ENCODE measurements around the gene AGMO.

DNA sequence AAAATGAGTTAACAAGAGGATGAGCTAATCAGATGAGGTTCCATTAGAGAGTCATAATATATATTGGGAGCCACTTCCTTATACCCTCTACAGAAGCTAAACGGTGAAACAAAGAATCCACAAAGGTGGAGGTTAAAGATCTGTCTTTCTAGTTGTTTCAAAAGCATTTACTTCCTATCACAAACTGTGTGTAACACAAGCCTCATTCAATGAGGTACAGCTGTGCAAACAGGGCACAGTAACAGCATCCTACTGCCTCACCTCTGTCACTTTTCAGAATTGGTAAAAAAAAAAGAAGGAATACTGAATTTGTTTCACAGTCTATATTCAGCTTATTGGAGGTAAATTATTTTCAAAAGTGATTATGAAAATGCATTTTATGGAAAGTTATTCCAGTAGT lies 128.7 kb downstream of the AGMO start:
- TF ChIP-seq GABPA (IDR thresholded peaks at IDR 0.05 in 1 of 2, conservative IDR thresholded peaks at IDR 0.05 in 1 of 2), result no peak
- TF ChIP-seq JUND (IDR thresholded peaks at IDR 0.05), result no peak
- TF ChIP-seq SP1 (IDR thresholded peaks at IDR 0.05), result no peak
- TF ChIP-seq, protein P1, sequence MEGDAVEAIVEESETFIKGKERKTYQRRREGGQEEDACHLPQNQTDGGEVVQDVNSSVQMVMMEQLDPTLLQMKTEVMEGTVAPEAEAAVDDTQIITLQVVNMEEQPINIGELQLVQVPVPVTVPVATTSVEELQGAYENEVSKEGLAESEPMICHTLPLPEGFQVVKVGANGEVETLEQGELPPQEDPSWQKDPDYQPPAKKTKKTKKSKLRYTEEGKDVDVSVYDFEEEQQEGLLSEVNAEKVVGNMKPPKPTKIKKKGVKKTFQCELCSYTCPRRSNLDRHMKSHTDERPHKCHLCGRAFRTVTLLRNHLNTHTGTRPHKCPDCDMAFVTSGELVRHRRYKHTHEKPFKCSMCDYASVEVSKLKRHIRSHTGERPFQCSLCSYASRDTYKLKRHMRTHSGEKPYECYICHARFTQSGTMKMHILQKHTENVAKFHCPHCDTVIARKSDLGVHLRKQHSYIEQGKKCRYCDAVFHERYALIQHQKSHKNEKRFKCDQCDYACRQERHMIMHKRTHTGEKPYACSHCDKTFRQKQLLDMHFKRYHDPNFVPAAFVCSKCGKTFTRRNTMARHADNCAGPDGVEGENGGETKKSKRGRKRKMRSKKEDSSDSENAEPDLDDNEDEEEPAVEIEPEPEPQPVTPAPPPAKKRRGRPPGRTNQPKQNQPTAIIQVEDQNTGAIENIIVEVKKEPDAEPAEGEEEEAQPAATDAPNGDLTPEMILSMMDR (IDR thresholded peaks at IDR 0.05; ENCODE audit: low read depth, low read length, missing input control), result no peak
- TF ChIP-seq, protein P2, sequence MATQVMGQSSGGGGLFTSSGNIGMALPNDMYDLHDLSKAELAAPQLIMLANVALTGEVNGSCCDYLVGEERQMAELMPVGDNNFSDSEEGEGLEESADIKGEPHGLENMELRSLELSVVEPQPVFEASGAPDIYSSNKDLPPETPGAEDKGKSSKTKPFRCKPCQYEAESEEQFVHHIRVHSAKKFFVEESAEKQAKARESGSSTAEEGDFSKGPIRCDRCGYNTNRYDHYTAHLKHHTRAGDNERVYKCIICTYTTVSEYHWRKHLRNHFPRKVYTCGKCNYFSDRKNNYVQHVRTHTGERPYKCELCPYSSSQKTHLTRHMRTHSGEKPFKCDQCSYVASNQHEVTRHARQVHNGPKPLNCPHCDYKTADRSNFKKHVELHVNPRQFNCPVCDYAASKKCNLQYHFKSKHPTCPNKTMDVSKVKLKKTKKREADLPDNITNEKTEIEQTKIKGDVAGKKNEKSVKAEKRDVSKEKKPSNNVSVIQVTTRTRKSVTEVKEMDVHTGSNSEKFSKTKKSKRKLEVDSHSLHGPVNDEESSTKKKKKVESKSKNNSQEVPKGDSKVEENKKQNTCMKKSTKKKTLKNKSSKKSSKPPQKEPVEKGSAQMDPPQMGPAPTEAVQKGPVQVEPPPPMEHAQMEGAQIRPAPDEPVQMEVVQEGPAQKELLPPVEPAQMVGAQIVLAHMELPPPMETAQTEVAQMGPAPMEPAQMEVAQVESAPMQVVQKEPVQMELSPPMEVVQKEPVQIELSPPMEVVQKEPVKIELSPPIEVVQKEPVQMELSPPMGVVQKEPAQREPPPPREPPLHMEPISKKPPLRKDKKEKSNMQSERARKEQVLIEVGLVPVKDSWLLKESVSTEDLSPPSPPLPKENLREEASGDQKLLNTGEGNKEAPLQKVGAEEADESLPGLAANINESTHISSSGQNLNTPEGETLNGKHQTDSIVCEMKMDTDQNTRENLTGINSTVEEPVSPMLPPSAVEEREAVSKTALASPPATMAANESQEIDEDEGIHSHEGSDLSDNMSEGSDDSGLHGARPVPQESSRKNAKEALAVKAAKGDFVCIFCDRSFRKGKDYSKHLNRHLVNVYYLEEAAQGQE (IDR thresholded peaks at IDR 0.05), result no peak
- TF ChIP-seq RXRA (IDR thresholded peaks at IDR 0.05), result no peak
- no peak for TF ChIP-seq RAD21 (IDR thresholded peaks at IDR 0.05)

All from liver (tissue), 3 donors.